Dermis microvascular lymphatic vessel endothelial cell (primary cell): ENCODE measurements around the gene CDA. TPM values are rescaled to one million over a fixed set of nuclear protein-coding genes. Genes with fewer than 3 reads are reported as not detected.

Experiments used
- DNase-seq, 2 donors: peaks; one replicate each; pipeline versions ENCODE4 v3.0.0 to v3.0.0-alpha.2; 2010; ENCODE audit warnings: low read depth in 2 of 2
- total RNA-seq: library from RNA; depleted of rRNA; stranded (reverse); fragments of >200 nt; gene quantifications from 2 replicates; pipeline ENCODE4 v1.2.1, GENCODE V29; 2014

Gene CDA
- total RNA-seq, 1 donor from 2014 or later: 1.2 TPM

DNA sequence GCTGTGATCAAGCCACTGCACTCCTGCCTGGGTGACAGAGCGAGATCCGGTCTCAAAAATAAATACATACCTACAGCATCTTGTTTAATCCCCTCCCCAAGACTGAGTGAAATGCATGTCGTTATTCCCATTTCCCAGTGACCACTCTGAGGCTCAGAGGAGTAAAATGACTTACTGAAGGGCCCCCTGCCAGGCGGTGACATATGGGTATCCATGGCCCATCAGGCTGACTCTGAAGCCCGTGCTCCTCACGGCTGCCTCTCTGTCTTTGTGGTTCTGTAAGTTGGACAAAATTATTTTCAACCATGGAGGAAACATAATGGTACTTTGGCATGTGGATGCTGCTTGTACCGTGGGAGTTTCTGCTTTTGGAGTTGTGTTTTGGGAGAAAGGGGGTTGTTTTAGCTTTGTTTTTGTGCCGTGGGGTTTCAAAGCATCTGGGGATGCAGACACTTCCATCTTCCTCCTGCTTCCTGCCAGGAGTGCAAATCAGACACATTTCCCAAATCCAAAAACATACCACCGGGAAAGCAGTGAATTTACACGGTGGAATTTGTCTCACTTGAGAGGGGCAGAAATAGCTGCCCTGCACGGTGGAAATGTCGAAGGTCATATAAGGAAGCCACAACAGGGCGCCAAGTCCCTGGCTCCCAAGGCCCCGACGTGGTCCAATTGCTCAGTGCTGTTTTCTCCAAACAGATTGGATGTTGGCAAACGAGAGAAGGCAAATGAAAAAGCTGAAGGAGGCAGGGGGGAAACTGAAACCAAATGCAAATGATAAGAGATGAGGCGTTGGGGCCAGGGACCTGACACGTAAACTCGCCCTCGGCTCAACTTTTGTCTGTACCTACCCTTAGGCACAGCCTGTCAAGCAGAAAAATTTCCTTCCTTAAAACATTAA lies 27.3 kb downstream of the CDA start:
- no peak for DNase-seq

DNA sequence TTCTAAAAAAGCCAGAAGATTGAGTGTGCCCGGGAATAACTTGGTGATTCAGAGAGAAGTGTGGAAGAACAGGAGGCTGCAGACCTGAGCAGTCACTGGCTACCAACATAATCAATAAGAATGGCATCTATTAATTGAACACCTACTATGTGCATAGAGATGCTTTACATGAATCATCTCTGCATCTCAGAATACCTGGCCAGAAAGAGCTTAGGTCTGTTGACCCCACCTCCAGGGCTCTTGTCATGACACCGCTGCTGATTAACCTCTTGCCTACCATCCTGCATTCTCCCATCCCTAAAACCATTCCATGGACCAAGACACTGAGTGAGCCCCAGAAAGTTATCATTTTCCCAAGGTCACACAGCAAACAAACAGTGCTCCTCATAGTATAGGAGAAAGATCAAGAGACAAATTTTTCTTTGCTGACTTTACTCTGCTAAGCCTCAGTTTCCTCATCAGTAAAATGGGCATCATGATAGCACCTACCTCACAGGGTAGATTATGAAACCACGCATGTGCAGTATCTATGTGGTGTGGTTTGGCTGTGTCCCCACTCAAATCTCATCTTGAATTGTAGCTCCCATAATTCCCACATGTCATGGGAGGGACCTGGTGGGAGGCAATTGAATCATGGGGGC lies 28.1 kb downstream of the CDA start:
- DNase-seq: no peak

DNA sequence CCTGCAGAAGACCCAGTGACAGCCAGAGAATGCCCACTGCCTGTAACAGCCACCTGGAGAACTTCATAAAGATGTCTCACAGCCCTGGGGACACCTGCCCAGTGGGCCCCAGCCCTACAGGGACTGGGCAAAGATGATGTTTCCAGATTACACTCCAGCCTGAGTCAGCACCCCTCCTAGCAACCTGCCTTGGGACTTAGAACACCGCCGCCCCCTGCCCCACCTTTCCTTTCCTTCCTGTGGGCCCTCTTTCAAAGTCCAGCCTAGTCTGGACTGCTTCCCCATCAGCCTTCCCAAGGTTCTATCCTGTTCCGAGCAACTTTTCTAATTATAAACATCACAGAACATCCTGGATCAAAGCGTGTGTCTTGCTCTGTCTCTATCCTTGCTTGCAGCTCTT lies 29.7 kb downstream of the CDA start:
- no peak for DNase-seq

DNA sequence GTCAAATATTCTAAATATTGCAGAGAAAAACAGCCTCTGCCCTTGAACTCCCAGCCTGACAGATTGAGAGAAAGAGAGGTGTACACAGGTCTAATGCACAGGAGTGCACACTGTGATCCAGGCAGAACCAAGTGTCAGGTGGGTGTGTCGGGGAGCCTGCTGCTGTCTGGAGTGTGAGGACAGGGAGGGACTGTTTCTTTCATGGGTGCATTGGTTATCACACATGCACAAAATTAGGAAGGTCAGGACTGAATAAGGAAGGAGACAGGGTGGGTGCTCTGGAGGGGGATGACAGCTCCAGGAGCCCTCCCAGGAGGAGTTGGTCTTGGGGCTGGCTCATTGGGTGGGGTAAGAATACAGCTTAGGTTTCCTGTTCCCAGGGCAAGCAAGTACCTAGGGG lies 31.1 kb downstream of the CDA start:
- no peak for DNase-seq

DNA sequence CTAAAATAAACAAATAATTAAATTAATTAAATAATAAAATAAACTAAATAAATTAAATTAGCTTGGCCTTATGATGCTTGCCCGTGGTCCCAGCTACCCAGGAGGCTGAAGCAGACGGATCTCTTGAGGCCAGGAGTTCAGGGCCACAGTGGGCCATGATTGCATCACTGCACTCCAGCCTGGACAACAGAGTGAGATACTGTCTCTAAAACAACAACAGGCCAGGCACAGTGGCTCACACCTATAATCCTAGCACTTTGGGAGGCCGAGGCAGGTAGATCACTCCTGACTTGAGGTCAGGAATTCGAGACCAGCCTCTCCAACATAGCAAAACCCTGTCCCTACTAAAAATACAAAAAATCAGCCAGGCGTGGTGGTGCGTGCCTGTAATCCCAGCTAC lies 32.1 kb downstream of the CDA start:
- DNase-seq: no peak

DNA sequence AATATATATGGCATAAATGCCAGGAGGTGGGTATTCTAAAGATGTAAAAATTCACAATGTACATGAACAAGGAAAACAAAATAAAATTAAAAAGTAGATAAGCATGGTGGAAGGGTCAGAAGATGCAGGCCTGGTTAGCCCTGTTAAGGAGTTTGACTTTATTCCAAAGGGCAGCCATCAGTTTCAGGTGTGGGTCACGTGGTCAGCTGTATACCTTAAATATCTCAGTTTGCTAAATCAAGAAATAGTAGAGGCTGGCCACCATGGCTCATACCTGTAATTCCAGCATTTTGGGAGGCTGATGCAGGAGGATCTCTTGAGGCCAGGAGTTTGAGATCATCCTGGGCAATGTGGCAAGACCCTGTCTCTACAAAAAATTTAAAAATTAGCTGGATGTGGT lies 35.8 kb downstream of the CDA start:
- no peak for DNase-seq

DNA sequence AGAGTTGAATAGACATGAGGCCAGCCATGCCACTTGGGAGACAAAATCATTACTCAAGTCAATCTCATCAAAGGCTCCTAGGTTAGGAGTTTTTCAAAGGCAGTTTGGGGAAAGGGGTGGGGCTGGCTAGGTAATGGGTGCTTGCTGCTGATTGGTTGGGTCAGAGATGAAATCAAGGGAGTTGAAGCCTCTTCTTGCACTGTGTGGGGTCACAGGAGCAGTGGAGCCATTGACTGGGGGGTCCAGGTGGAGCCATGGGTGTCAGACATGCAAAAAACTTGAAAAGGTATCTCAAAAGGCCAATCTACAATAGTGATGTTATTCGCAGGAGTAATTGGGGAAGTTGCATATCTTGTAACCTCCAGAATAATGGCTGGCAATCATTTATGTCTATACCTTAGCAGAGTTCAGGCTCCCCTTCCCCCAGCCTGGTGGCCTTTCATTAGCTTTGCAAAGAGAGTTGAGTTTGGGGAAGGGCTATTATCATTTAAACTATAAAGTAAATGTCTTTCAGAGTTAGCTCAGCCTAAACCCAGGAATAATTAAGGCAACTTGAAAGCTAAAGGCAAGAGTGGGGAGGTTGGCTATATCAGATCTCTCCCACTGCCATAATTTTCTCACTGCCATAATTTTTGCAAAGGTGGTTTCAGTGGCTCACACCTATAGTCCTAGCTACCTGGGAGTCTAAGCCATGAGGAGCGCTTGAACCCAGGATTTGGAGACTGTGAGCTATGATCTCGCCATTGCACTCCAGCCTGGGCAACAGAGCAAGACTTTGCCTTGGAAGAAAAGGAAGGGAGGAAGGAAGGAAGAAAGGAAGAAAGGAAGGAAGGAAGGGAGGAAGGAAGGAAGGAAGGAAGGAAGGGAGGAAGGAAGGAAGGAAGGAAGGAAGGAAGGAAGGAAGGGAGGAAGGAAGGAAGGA lies 36.5 kb downstream of the CDA start:
- no peak for DNase-seq

DNA sequence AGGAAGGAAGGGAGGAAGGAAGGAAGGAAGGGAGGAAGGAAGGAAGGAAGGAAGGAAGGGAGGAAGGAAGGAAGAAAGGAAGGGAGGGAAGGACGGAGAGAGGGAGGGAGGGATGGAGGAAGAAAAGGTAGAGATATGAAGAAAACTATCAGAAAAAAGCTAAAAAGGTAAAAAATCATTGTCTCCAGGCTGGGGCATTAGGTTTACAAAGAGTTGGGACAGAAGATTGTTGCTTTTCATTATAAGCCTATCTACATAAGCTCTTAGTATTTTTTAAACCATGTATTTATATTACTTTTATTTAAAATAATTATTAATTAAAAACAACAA lies 37.2 kb downstream of the CDA start:
- DNase-seq: no peak

DNA sequence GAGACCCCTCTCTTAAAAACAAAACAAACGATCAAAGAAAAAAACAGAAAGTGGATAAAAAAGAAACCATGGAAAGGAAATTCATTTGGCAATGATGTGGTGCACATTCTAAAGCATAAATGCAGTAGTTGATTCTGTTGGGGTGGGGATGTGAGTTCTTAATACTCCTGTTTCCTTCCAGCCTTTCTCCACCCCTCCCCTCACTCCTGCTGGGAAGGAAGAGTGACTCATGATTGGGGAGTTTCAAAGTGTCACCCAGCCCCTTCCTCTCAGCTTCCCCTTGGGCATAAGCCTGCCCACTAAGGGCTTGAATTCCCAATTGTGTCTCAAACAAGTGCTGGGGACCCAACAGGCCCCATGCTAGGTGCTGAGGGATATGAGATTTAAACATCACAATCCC lies 37.6 kb downstream of the CDA start:
- no peak for DNase-seq

DNA sequence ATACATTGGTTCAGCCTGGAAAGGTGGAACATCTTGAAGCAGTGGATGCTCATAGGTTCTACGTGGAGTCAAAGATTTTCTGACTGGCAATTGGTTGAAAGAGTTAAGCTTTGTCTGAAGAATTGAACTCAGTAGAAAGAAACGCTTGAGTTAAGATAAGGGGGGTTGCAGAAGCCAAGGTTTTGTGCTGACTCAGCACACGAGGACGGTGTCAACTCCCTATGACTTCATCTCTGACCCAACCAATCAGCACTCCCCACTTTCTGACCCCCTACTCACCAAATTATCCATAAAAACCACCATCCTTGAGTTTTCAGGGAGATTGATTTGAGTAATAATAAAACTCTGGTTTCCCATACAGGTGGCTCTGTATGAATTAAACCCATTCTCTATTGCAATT lies 41.8 kb downstream of the CDA start:
- DNase-seq: no peak

DNA sequence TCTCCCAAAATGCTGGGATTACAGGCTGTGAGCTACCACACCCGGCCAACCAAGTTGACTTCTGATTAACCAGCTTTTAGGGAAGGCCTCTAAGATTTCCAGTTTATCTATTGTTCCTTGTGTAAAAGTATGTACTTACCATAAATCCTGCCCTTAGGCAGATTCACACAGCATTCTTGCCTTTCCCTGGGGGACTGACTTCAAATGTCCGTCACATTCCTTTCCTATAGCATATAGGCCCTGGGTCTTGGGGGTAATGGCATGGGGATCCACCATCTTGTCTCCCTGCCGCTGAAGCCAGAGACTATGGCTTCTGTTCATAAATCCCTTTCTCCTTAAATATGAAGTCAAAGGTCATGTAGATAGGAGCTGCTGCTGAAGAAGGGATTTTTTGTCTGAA lies 43.5 kb downstream of the CDA start:
- no peak for DNase-seq

DNA sequence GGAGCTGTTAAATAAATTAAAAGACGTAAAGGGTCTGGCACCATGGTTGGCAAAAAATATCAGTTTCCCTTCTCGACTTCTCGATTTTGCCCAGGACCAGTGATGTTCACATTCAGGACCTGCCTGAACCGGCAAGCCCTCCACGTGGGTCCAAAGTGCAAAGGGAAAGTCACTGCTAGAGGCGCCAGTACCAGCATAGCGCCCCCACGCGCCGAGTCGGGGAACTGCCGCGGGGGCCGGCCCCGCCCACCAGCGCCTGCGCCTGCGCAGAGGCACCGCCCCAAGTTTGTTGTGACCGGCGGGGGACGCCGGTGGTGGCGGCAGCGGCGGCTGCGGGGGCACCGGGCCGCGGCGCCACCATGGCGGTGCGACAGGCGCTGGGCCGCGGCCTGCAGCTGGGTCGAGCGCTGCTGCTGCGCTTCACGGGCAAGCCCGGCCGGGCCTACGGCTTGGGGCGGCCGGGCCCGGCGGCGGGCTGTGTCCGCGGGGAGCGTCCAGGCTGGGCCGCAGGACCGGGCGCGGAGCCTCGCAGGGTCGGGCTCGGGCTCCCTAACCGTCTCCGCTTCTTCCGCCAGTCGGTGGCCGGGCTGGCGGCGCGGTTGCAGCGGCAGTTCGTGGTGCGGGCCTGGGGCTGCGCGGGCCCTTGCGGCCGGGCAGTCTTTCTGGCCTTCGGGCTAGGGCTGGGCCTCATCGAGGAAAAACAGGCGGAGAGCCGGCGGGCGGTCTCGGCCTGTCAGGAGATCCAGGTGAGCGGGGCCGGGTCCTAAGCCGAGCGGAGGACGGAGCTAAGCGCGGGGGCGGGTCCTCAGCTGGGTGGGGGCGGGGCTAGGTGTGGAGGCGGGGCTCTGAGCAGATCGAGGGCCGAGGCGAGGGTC lies 44.5 kb downstream of the CDA start, which contains the start of gene PINK1:
Gene PINK1 (plus strand): TSS at position 269 of the 875 bp plus-strand sequence. CDS start 91 bp downstream, at position 360.
- peak; percentile 32 to 76 for DNase-seq

DNA sequence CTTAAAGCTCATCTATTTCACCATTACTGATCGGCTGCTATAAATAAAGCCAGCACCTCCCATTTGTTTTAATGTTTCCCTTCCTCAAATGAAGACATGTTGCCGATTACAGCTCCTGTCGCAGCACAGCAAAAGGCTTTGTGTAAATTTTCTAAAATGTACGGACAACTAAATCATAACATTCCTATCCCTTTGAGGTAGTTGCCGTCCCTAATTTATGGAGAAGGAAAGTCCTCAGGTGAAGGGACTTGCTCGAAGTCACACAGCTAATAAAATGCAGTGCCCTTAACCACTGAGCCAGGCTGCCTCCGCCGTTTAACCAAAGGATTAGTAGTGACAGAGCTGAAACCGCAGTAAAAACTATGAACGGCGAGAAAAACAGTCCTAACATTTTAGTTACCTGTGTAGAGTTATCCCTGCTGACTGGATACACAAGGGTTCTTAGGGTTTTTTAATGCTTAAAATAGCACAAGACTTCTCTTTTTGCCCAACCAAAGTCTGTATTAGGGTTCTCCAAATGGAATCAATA lies 45.2 kb downstream of the CDA start:
- DNase-seq: no peak

DNA sequence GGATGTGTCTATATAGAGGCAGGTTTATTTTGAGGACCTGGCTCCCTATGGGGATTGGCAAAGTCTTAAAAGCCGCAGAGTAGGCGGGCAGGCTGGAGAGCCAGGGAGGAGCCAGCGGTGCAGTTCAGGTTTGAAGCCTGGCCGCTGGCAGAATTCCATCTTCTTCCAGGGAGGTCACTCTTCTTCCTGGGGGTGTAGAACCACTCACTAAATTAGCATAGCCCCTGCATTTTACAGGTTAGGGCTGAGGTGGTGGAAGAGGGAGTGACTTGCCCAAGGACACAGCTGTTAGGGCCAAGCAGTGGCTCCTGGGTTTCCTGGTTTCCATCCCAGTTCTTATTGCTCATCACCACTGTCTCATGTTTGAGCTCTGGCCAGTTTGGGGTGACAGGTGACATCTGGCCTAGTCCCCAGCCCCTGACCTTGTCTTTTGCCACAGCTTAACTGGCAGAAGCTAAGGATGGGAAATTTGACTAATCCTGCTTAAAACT lies 45.7 kb downstream of the CDA start:
- peak in 1 of 2 donors; percentile 15 for DNase-seq

DNA sequence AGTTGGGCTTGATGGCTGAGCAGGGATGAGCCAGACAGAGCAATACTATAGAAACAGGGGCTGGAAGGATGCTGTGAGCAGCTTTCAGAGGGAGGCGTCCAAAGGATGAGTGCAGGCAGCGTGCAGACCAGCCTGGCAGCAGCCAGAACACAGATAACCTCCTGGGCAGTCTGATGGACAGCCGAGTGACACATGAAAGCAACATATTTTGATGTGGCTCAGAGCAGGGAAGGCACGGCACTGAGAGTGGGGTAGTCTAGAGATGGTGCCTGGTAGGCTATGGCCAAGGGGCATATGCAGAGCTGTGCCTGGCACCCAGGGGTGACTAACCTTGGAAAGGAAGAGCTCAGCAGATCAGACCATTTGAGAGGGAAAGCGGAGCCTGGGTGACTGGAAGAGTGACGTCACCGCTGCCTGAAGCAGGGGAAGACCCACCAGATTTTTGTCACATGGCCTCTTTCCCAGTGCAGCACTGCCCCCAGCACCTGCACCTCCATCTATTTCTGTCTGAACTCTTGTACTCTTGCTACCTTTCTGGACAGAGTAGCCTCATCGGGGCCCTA lies 48.0 kb downstream of the CDA start:
- DNase-seq: no peak

DNA sequence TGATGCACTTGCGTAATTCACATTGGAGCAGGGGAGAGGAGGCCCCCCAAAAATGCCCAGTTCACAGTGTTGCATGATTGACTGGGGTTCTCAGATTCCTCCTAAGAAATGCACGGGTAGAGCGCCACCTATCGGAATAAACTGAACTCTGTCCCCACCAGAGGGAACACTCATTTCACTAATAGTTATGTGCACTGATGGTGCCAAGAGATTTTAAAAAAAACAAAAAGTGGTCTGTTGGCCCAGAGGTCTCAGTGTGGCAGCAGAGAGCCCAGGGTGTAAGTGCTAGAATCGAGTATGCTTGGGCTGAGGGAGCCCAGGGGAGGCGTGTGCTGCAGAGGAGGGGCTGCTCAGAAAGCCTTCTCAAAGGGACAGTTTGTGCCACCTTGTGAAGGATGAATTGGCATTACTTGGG lies 51.3 kb downstream of the CDA start:
- DNase-seq: peak; percentile 45 to 62

DNA sequence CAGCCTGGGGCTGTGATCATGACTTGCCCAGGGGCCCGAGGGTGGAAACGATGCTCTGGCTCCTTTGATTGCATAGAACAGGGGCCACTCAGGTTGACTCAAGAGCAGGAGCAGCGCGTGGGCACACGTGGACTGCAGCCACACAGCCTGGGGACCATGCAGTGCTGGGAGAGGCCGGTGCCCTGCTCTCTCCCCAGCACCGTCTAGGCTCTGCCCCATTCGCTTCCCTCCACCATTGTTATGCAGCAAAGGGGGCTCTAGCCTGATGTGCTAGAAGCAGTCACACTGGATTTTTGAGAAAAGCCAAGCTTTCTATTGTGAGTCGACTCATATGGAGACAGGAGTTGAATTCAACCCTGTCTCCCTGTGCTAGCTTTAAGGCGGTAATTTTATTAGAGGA lies 53.1 kb downstream of the CDA start:
- no peak for DNase-seq

DNA sequence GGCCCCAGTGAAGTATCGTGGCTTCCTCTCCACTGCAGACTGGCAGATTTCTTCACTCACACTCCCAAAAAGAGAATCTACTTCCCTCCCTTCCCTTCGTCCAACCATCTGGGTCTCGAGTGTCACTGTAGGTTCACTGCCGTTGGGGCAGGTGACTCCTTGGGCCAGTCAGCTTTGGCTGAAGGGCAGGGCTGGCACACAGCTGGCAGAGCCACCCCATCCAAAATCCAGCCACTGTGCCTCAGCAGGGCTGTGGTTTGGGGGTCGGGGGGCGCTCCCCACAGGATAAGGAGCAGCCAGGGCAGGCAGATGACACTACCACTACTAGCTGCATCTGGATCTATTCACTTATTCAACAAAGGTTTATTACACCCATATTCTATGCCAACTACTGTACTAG lies 54.2 kb downstream of the CDA start:
- DNase-seq: no peak

DNA sequence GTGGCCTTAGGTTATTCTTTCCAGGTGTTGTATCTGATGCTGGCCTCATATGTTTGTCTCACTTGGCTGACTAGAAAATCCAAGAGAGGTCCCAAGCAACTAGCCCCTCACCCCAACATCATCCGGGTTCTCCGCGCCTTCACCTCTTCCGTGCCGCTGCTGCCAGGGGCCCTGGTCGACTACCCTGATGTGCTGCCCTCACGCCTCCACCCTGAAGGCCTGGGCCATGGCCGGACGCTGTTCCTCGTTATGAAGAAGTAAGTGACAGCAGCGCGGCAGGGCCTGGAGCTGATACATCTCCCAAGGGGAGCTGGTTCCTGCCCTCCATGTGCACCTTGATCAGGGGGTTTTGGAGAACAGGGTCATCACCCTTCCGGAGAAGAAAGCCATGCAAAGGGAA lies 55.5 kb downstream of the CDA start:
- DNase-seq: no peak

DNA sequence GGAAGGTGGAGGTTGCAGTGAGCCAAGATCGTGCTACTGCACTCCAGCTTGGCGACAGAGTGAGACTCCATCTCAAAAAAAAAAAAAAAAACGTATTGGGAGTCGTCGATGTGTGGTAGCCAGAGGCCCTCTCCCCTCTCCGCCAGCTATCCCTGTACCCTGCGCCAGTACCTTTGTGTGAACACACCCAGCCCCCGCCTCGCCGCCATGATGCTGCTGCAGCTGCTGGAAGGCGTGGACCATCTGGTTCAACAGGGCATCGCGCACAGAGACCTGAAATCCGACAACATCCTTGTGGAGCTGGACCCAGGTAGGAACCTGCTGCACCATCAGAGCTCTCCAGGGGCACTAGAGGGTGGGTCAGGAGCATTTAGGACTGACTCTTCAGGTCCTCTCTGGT lies 56.5 kb downstream of the CDA start:
- DNase-seq: no peak
